ENCODE data around the gene CSDE1. TPM values are rescaled to one million over a fixed set of nuclear protein-coding genes. Genes with fewer than 3 reads are reported as not detected.
"Not testable (repeated sequence)": the region's sequence is repeated elsewhere in the genome, so short reads cannot be mapped to it uniquely, and the experiment has no call there.

CSDE1 gene
- total RNA-seq, result 1,000 to 10,000 TPM in 1 of 4 donors, 100 to 1,000 TPM in 3; 342 to 1,039 (median 551) TPM

DNA sequence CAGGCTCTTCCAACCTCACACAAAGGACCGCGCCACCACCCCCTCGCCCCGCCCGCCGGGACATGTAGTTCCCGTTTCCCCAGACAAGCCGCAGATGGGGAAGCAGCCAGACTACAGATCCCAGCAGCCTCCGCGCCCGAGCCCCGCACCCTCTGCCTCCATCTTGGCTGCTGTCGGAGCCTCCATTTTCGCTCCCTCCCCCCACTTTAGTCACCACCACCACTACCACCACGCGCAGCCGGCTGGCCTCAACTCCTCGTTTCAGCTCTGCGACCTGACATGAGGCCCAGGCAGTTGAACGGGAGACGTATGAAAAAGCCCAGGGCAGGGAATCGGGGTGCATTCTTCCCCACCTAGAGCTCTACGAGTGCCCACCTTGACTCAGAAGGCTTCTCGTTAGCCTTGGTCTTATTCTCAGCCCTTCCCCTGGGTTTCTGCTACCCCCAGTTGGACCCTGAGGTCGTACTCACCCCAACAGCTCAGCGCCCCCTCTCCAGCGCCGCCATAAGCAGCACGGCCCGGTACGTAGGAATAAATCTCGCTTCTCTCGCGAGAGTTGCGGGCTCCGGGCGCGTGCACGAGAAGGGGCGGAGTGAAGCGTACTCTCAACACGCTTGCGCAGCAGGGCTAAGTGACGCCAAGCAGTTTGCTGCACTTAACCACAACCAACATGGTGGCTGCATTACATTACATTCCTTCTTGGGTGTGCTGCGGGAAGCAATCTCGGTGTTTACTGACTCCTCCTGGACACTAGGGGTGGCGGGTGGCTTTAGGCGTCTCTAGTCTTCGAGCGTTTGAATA is at the start of gene CSDE1:
Gene CSDE1, minus strand, starts transcription at position 530 of the 801 bp plus-strand sequence. CDS start 18,094 bp downstream, outside the sequence.
- WGBS, 2 donors, result 1% methylated on average over 45 to 50 of the region's 50 CpGs
- H3K4me3 ChIP-seq (ENCODE audit: low read depth, poor library complexity, severe bottlenecking), result peak within 1 kb of the TSS; percentile 100
- TF ChIP-seq, protein P1, sequence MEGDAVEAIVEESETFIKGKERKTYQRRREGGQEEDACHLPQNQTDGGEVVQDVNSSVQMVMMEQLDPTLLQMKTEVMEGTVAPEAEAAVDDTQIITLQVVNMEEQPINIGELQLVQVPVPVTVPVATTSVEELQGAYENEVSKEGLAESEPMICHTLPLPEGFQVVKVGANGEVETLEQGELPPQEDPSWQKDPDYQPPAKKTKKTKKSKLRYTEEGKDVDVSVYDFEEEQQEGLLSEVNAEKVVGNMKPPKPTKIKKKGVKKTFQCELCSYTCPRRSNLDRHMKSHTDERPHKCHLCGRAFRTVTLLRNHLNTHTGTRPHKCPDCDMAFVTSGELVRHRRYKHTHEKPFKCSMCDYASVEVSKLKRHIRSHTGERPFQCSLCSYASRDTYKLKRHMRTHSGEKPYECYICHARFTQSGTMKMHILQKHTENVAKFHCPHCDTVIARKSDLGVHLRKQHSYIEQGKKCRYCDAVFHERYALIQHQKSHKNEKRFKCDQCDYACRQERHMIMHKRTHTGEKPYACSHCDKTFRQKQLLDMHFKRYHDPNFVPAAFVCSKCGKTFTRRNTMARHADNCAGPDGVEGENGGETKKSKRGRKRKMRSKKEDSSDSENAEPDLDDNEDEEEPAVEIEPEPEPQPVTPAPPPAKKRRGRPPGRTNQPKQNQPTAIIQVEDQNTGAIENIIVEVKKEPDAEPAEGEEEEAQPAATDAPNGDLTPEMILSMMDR (IDR thresholded peaks at IDR 0.05), result no peak
- peak in 1 of 2 donors; percentile 75 for TF ChIP-seq POLR2A (IDR thresholded peaks at IDR 0.05)
- intact Hi-C loops (cut with DNase I; ENCODE audit: low total_unique reads), result no loop called here
- peak; percentile 98 to 99 for DNase-seq (ENCODE audit: low spot score in 2 of 2)

DNA sequence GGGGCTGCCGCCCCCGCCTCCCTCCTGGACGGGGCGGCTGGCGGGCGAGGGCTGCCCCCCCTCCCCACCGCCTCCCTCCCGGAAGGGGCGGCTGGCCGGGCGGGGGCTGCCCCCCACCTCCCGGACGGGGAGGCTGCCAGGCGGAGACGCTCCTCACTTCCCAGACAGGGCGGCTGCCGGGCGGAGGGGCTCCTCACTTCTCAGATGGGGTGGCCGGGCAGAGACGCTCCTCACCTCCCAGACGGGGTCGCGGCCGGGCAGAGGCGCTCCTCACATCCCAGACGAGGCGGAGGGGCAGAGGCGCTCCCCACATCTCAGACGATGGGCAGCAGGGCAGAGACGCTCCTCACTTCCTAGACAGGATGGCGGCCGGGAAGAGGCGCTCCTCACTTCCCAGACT is 46.7 kb upstream of the CSDE1 start:
- intact Hi-C loops (cut with DNase I; ENCODE audit: low total_unique reads); H3K4me3 ChIP-seq (ENCODE audit: low read depth, poor library complexity, severe bottlenecking); DNase-seq (ENCODE audit: low spot score in 2 of 2): not testable (repeated sequence)
- WGBS, 2 donors, result 91 to 94% methylated on average over 12 to 17 of the region's 33 CpGs

DNA sequence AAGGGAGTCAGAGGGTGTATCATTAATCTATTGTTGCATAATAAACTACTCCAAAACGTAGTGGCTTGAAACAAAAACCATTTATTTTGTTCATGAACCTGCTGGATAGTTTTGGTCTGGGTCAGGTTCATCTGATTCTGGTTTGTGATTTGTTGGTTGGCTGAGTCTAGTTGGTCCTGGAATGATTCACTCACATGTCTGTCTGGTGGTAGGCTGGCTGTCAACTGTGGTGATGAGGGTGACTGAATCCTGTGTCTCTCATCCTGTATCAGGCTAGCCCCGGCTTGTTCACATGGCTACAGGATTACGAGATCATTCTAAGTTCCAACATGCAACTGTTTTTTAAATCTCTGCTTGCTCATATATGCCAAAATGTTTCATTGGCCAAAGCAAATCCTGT is 45.2 kb upstream of the CSDE1 start:
- intact Hi-C loops (cut with DNase I; ENCODE audit: low total_unique reads), result no loop called here
- no peak overlapping the region for H3K4me3 ChIP-seq (ENCODE audit: low read depth, poor library complexity, severe bottlenecking)
- 32 to 40% methylated on average over 3 of the region's 3 CpGs for WGBS, 2 donors
- TF ChIP-seq, protein P1 (IDR thresholded peaks at IDR 0.05), result no peak
- TF ChIP-seq POLR2A (IDR thresholded peaks at IDR 0.05), result no peak
- DNase-seq (ENCODE audit: low spot score in 2 of 2), result peak in 1 of 2 donors; percentile 14

DNA sequence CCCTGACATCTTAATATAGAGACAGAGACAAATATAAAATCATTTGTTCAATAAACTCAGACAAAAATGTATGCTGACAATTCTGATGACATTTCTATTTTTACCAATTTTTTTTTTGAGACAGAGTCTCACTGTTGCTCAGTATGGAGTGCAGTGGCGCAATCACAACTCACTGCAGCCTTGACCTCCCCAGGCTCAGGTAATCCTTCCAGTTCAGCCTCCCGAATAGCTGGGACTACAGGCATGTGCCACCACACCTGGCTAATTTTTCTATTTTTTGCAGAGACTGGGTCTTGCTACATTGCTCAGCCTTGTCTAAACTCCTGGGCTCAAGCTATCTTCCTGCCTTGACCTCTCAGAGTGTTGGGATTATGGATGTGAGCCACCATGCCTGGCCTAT is 36.3 kb upstream of the CSDE1 start:
- DNase-seq (ENCODE audit: low spot score in 2 of 2), result no peak
- intact Hi-C loops (cut with DNase I; ENCODE audit: low total_unique reads), result no loop called here
- no peak for TF ChIP-seq POLR2A (IDR thresholded peaks at IDR 0.05)
- TF ChIP-seq, protein P1 (IDR thresholded peaks at IDR 0.05), result no peak
- 77 to 85% methylated on average over 2 of the region's 2 CpGs for WGBS, 2 donors
- H3K4me3 ChIP-seq (ENCODE audit: low read depth, poor library complexity, severe bottlenecking), result no peak overlapping the region

DNA sequence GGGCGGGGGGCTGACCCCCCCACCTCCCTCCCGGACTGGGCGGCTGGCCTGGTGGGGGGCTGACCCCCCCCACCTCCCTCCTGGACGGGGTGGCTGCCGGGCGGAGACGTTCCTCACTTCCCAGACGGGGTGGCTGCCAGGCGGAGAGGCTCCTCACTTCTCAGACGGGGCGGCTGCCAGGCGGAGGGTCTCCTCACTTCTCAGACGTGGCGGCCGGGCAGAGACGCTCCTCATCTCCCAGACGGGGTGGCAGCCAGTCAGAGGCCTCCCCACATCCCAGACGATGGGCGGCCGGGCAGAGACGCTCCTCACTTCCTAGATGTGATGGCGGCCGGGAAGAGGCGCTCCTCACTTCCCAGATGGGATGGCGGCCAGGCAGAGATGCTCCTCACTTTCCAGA is 32.8 kb upstream of the CSDE1 start:
- DNase-seq (ENCODE audit: low spot score in 2 of 2); intact Hi-C loops (cut with DNase I; ENCODE audit: low total_unique reads); H3K4me3 ChIP-seq (ENCODE audit: low read depth, poor library complexity, severe bottlenecking): not testable (repeated sequence)
- 90 to 92% methylated on average over 12 to 16 of the region's 25 CpGs for WGBS, 2 donors

DNA sequence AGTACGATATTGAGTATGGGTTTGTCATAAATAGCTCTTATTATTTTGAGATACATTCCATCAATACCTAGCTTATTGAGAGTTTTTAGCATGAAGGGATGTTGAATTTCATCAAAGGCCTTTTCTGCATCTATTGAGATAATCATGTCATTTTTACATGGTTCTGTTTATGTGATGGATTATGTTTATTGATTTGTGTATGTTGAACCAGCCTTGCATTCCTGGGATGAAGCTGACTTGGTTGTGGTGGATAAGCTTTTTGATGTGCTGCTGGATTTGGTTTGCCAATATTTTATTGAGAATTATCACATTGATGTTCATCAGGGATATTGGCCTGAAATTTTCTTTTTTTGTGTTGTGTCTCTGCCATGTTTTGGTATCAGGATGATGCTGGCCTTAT is 28.7 kb upstream of the CSDE1 start:
- intact Hi-C loops (cut with DNase I; ENCODE audit: low total_unique reads); H3K4me3 ChIP-seq (ENCODE audit: low read depth, poor library complexity, severe bottlenecking); DNase-seq (ENCODE audit: low spot score in 2 of 2): not testable (repeated sequence)
- 89% methylated on average over 1 of the region's 1 CpG for WGBS, 2 donors

DNA sequence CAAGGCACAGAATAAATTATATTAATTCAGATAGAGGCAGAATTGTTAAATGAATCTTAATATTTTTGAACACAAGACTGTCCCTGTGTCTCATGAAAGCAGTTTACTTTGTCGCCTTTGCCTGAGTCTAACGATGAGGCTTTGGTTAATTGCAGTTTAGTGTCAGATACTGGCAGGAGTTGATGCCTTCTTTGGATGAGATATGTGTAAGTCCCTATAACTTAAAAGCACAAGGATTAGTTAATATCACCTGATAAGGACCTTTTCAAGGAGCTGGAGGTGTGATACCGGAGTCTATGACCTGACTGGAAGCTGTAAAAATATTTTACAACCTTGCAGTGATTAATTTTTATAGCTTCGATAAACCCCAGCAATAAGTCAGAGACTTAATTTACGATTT is 24.7 kb upstream of the CSDE1 start:
- WGBS, 2 donors, result 76 to 84% methylated on average over 5 of the region's 5 CpGs
- no peak for DNase-seq (ENCODE audit: low spot score in 2 of 2)
- no peak for TF ChIP-seq POLR2A (IDR thresholded peaks at IDR 0.05)
- TF ChIP-seq, protein P1 (IDR thresholded peaks at IDR 0.05), result no peak
- no peak overlapping the region for H3K4me3 ChIP-seq (ENCODE audit: low read depth, poor library complexity, severe bottlenecking)
- intact Hi-C loops (cut with DNase I; ENCODE audit: low total_unique reads), result no loop called here

All from lower leg skin (tissue), 4 donors.